NCI-H2107 (cell line): ENCODE measurements around the gene ERG.
A peak's percentile ranks its signal among the peaks of the same experiment; 100 is the strongest.

Experiments used
- DNase-seq: peaks from one replicate; lab custom pipeline; 2025; lab: John Stamatoyannopoulos, UW

The ERG gene

GRCh38 chr21:38496224-38496623, 2.1 kb downstream of the ERG start:
- no peak for DNase-seq

- DNase-seq, result no peak
These were observed 2.6 kb downstream of the ERG start for GRCh38 chr21:38495696-38496095.

- no peak for DNase-seq
These were observed 3.0 kb downstream of the ERG start for GRCh38 chr21:38495242-38495641.

GRCh38 chr21:38494703-38495102, 3.6 kb downstream of the ERG start:
- DNase-seq, result no peak

GRCh38 chr21:38494251-38494642, 4.0 kb downstream of the ERG start:
- DNase-seq, result no peak

- no peak for DNase-seq
These were observed 4.6 kb downstream of the ERG start for GRCh38 chr21:38493549-38494250.

- DNase-seq, result no peak
These were observed 6.3 kb downstream of the ERG start for GRCh38 chr21:38492007-38492406.

- DNase-seq, result no peak
These were observed 6.7 kb downstream of the ERG start for GRCh38 chr21:38491536-38491935.

GRCh38 chr21:38490411-38491020, 7.8 kb downstream of the ERG start:
- no peak for DNase-seq

- DNase-seq, result no peak
These were observed 8.5 kb downstream of the ERG start for GRCh38 chr21:38489729-38490128.

- DNase-seq, result no peak
These were observed 9.0 kb downstream of the ERG start for GRCh38 chr21:38489271-38489652.

GRCh38 chr21:38488640-38489270, 9.5 kb downstream of the ERG start:
- DNase-seq, result no peak

- peak; percentile 19 for DNase-seq
These were observed 10.2 kb downstream of the ERG start for GRCh38 chr21:38487901-38488639.

GRCh38 chr21:38486706-38487105, 11.6 kb downstream of the ERG start:
- DNase-seq, result no peak

- no peak for DNase-seq
These were observed 12.1 kb downstream of the ERG start for GRCh38 chr21:38486221-38486620.

- no peak for DNase-seq
These were observed 18.4 kb downstream of the ERG start for GRCh38 chr21:38479641-38480525.

- no peak for DNase-seq
These were observed 19.5 kb downstream of the ERG start for GRCh38 chr21:38478782-38479181.

- DNase-seq, result no peak
These were observed 21.1 kb downstream of the ERG start for GRCh38 chr21:38477226-38477625.

- no peak for DNase-seq
These were observed 21.9 kb downstream of the ERG start for GRCh38 chr21:38476385-38476784.

GRCh38 chr21:38475519-38475918, 22.8 kb downstream of the ERG start:
- no peak for DNase-seq

GRCh38 chr21:38474796-38475195, 23.5 kb downstream of the ERG start:
- no peak for DNase-seq

- no peak for DNase-seq
These were observed 24.2 kb downstream of the ERG start for GRCh38 chr21:38474124-38474523.
